ENCODE measurements around the gene CRKL.

The CRKL gene

DNA sequence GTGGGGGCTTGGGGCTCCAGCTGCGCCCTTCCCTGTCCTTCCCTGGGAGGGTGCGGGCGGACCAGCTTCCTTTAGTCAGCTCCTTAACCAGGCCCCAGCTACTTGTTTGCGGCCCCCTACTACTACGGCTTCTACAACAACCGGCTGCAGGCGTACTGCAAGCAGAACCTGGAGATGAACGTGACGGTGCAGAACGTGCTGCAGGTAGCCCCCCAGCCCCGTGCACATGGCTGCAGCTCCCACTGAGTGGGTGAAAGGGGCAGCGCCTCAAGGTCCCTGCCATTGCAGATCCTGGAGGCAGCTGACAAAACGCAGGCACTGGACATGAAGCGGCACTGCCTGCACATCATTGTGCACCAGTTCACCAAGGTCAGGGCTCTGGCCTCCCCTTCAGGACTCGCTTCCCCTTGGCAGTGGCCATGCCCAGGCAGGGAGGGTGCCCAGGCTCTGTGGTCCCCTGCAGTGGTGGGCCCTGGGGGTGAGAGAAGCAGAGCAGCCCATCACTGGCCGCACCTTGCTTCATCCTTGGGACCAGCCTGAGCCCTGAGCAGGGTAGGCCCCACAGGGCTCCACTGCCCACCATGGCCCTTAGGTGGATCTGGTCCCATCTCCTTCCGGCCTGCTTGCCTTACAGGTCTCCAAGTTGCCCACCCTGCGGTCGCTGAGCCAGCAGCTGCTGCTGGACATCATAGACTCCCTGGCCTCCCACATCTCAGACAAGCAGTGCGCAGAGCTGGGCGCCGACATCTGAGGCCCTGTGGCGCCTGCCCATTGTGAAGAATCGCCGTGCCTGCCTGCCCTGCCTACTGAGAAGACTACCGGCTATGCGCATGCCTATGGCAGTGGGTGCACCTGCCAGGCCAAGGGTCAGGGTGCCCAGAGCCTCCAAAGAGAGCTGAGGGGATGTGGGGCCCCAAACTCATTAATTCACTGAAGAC is 79.7 kb downstream of the CRKL start:
- DNase-seq (ENCODE audit: low read depth, low spot score) = no peak

DNA sequence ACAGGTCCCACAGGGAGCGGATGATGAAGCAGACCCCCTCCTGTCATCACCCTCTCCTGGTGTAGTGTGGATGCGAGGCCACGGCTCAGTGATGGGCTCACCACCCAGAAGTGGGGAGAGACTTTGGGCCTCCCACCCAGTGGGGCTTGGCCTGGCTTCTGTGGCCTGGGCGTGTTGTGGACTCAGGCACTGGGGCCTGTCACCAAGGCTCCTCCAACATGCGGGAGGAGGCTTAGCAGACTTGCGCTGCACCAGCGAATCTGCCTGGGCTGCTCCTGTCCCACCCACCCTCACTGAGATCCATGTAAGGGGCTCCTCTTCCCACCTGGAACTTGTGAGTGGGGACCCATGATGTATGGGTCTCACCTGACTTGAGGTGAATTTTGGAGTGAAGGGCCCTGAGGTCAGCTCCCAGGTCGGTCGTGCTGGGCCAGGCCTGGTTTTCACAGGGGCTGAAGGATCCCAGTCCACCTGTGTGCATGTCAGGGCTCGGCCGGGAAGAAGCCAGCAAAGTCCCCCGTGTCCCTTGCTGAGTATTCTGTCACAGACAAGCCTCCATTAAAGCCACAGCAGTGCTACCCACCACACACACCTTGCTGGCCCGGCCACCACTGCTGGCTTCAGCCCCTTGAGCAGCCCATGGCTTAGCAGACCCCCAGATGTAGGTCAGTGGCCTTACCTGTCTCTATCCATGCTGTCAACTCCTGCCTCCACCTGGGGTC is 80.5 kb downstream of the CRKL start:
- DNase-seq (ENCODE audit: low read depth, low spot score) = no peak

DNA sequence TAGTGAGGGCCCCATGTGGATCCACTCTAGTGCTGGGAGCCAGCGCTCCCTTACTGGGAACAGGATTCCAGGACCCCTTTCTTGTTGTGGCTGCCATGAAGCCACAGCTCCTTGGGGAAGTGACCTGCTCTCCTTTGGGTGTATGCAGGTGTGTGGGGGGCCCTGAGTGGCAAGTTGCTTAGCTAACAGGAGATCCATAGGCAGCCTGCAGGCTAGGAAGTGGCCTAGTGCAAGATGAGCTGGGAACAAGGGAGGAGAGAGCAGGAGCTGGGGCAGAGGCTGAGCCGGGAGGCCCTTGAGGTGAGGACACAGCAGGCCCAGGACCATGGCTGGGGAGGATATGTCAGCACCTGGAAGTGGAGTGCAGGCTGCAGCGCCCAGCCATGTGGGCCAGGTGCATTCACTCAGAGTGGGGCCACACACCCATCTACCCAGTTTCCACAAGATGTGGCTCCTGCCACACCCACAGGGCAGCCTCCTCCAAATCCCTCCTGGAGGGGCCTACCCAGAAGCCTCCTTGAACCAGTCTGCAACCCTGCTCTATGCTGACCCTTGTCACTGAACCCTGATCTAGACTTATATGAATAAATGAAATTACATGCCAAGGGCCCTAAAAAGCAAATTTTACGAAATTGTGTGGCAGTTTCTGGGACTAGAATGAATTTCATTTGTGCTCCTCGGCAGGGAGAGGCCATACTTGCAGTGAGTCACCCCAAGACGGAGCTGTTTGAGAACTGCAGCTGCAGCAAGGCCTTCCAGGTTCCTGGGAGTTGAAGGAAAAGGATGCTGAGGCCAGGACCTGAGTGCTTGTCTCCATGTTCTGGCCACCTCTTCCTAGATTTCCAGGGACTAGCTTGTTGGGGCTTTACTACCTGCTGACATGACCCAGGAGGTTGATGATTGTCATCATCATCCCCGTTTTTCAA is 81.5 kb downstream of the CRKL start:
- DNase-seq (ENCODE audit: low read depth, low spot score) = no peak

DNA sequence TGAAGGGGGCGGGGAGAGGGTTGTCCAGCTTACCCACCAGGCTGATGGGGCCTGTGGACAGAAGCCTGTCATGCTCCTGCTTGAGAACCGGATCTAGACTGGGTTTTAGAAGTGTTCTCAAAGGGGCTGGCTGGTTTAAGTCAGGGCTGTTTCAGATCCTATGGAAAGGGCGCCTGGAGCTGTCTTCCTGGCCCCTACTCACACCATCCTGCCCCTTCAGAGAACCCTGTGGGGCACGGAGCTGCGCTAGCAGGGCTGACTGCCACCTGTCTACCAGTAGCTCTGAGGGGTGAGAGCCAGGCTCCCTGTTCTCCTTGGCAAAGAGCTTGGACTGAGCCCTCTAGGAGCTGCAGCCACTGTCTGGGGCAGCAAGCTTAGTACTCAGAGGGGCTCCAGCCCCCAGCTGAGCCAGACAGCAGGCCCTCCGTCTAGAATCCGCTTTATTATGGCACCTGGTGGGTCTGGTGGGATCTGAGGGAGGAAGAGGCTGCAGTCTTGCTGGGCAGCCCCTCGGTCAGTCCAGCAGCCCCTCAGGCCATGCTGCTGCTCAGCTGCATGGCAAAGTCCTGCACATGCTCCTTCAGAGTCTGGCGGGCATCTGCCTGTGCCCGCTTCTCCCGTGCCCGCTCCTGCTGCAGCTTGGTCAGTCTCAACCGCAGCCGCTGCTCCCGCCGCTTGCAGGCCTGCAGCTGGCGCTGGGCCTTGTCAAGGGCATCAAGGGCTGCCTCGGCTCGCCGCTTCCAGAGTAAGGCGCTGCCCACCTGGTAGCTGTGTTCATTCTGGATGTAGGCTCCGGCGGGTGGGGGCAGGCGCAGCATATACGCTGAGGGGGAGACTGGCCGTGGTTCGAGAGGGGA is 82.4 kb downstream of the CRKL start:
- no peak for DNase-seq (ENCODE audit: low read depth, low spot score)

DNA sequence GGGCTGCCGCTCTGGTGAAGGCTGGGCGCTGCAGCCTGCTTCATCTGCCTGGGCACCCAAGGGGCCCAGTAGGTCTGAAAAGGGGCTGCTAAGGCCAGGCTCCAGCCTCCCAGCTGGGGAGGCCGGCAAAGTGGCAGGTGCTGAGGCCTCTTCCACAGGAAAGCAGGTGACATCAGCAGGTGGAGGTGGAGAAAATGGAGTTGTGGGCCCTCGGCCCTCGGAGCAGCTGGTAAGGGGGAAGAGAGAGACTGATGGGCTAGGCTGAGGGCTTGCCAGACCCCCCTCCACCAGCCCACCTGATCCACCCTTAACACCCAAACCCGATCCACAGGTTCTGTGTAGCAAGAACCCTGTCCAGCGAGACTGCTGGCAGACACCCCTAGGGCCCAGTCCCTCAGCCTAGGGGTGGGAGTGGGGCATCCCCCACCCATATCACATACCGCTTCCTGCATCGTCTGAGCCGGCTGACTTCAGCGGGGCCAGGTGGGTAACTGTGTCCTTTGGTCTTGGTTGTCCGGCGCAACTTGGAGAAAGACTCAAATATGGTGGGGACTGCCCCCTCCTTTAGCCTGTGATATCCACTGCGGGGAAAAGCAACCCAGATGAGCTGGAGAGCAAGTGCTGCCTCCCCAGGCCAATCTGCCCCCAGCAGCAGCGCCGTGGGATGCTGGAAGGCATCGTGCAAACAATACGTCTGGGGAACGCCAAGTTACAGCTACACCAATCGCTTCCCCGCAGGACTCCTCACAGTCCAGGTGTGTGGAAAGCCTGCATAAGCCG is 83.2 kb downstream of the CRKL start:
- no peak for DNase-seq (ENCODE audit: low read depth, low spot score)

DNA sequence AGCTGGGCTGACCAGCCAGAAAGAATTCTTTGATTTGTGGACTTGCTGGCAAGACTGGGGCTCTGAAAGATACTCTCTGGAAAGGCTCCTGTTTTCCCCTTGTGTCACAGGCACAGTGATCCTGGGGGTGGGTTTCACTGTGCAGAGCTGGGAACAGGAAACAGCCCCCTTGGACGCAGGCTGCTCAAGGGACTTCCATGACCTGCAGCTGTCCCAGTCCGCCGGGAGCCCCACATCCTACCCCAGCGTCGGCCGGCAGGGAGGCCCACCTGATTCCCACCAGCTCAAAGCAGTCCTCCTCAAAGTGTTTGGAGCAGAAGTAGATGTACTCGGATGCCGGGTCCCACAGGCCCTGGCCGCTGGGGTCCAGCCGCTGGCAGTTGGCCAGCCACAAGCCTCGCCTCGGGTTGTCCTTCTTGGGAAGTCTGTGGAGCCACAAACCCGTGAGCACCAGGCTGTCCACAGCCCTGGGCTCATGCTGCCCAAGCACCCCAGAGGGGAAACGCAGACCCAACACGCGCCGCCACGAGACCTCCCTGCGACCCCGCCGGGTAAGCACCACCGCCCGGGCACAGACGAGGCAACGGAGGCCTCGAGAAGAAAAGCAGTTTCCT is 83.9 kb downstream of the CRKL start:
- DNase-seq (ENCODE audit: low read depth, low spot score) = no peak

DNA sequence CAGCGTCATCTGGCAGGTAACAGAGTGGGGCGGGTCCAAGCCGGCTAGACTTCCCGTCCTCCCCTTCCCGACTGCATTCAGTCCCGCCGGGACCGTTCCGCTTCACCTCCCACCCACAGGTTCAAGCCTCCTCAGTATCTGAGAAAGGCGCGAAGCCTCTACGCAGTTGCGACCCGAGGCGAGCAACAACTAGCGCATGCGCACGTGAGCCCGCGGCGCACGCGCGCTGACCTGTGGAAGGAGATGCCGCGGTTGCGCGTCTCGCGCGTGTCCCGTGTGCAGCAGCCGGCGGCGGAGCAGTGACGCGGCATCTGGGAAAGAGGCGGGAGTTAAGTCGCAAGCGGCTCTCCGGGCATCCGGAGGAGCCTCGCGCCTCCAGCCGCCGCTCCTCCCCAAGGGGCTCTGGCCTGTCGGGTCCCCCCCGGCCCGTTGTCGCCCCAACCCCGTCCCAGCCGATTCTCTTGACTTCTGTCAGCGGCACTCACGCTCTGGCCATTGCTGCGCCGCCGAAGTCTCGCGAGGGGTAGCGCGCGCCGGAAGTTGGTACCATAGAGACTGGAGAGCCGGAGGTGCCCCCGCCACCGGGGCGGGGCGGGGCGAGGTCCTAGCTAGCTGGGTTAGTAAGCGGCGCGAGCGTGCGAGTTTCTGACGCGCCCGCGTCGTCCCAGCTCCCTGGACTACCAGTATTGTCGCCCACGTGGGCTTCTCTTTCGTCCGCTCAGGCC is 84.6 kb downstream of the CRKL start, which contains the start of gene THAP7:
Gene THAP7, minus strand, starts transcription at position 518 of the 725 bp plus-strand sequence. Its CDS starts 207 bp downstream, at position 311.
- DNase-seq (ENCODE audit: low read depth, low spot score) = peak; percentile 87

All from smooth muscle cell of the brain vasculature (primary cell).